HCT116 (cell line): ENCODE measurements around the gene OR7G2.

Experiments used
- CTCF ChIP-seq, 3 experiments: fragments of 200-600 bp in 1 of 3; sonication (generic) in 1 of 3; IDR thresholded peaks in 2 of 3; conservative IDR thresholded peaks in 1 of 3; 2 replicates each; pipeline ENCODE4 v1.5.1; 2012 to 2017; ENCODE audit warnings: low read depth in 2 of 3, low read length in 2 of 3, antibody characterized with exemption in 1 of 3, borderline replicate concordance in 1 of 3, control low read depth in 1 of 3, mild to moderate bottlenecking in 1 of 3, mixed read lengths in 1 of 3, mixed run types in 1 of 3, moderate library complexity in 1 of 3; ENCODE audit not compliant: insufficient read depth in 1 of 3
- EZH2phosphoT487 ChIP-seq: fragments of 200-600 bp; IDR thresholded peaks from 2 replicates; pipeline ENCODE4 v1.6.1; 2018; ENCODE audit warnings: antibody characterized with exemption, borderline replicate concordance
- TF ChIP-seq, protein P1 (sequence below): IDR thresholded peaks from 2 replicates; pipeline ENCODE4 v1.6.1; 2012; ENCODE audit warnings: low read depth

- TF ChIP-seq EZH2phosphoT487 (no peak), CTCF (IDR thresholded peaks at IDR 0.05 in 2 of 3, conservative IDR thresholded peaks at IDR 0.05 in 1 of 3; ENCODE audit: borderline replicate concordance in 1 of 3, insufficient read depth in 1 of 3, low read depth in 2 of 3, low read length in 2 of 3) (no peak)
- TF ChIP-seq, protein P1, sequence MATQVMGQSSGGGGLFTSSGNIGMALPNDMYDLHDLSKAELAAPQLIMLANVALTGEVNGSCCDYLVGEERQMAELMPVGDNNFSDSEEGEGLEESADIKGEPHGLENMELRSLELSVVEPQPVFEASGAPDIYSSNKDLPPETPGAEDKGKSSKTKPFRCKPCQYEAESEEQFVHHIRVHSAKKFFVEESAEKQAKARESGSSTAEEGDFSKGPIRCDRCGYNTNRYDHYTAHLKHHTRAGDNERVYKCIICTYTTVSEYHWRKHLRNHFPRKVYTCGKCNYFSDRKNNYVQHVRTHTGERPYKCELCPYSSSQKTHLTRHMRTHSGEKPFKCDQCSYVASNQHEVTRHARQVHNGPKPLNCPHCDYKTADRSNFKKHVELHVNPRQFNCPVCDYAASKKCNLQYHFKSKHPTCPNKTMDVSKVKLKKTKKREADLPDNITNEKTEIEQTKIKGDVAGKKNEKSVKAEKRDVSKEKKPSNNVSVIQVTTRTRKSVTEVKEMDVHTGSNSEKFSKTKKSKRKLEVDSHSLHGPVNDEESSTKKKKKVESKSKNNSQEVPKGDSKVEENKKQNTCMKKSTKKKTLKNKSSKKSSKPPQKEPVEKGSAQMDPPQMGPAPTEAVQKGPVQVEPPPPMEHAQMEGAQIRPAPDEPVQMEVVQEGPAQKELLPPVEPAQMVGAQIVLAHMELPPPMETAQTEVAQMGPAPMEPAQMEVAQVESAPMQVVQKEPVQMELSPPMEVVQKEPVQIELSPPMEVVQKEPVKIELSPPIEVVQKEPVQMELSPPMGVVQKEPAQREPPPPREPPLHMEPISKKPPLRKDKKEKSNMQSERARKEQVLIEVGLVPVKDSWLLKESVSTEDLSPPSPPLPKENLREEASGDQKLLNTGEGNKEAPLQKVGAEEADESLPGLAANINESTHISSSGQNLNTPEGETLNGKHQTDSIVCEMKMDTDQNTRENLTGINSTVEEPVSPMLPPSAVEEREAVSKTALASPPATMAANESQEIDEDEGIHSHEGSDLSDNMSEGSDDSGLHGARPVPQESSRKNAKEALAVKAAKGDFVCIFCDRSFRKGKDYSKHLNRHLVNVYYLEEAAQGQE, result no peak
Measured at GRCh38 chr19:9115307-9115813, 8.1 kb upstream of the OR7G2 start, which contains the start of gene OR7G1.
